ENCODE measurements around the gene EIF2B2. TPM values are rescaled to one million over a fixed set of nuclear protein-coding genes. Genes with fewer than 3 reads are reported as not detected.
"Not testable (repeated sequence)": the region's sequence is repeated elsewhere in the genome, so short reads cannot be mapped to it uniquely, and the experiment has no call there.

The EIF2B2 gene
- polyA plus RNA-seq, 3 donors = 69.8 to 74.4 (median 73.9) TPM

DNA sequence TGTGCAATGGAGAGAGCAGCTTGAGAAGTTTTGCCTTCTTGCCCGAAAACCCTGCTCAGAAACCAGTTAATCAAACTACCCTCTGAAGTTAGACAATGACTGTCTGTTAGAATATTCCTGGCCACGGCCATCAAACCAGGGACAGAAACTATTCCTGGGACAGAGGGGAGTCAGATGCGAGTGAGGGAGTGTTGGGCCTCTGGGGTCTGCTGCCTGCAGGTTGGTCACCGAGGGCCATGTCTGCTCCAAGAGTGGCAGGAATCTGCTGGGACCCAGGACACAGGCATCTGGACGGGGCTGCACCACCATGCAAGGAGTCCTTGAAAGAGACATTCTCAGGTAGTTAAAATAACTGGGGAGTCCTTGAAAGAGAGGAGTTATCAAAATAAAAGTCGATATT lies 16.9 kb upstream of the EIF2B2 start:
- DNase-seq (ENCODE audit: low read depth in 3 of 3, low spot score in 2 of 3) = no peak

DNA sequence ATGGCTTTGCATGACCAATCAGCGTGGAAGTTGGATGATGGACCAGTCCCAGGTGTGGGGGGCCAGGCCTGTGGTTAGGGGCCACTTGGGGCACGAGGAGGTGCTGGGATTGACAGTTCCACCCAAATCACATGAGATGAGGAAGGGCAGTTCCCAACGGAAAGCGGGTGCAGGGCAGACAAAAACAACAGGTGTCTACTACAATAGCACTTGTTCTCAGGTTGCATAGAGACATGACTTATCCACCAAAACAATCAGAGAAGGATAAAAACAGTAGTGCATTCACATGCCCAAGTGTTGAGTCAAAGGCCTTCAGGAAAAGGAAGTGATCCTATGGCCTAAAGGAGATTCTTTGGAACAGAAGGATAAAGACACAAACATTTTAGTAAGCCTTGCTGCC lies 14.6 kb upstream of the EIF2B2 start:
- no peak for DNase-seq (ENCODE audit: low read depth in 3 of 3, low spot score in 2 of 3)

GRCh38 chr14:74988993-74989392 lies 13.7 kb upstream of the EIF2B2 start:
- DNase-seq (ENCODE audit: low read depth in 3 of 3, low spot score in 2 of 3) = no peak

DNA sequence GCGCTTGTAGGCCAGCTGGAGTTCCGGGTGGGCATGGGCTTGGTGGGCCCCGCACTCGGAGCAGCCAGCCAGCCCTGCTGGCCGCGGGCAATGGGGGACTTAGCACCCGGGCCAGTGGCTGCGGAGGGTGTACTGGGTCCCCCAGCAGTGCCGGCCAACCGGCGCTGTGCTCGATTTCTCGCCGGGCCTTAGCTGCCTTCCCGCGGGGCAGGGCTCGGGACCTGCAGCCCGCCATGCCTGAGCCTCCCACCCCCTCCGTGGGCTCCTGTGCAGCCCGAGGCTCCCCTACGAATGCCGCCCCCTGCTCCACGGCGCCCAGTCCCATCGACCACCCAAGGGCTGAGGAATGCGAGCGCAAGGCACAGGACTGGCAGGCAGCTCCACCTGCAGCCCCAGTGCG lies 8.5 kb upstream of the EIF2B2 start:
- not testable (repeated sequence) for DNase-seq (ENCODE audit: low read depth in 3 of 3, low spot score in 2 of 3)

- DNase-seq (ENCODE audit: low read depth in 3 of 3, low spot score in 2 of 3) = not testable (repeated sequence)
Measured at GRCh38 chr14:74995781-74996180, 6.9 kb upstream of the EIF2B2 start.

DNA sequence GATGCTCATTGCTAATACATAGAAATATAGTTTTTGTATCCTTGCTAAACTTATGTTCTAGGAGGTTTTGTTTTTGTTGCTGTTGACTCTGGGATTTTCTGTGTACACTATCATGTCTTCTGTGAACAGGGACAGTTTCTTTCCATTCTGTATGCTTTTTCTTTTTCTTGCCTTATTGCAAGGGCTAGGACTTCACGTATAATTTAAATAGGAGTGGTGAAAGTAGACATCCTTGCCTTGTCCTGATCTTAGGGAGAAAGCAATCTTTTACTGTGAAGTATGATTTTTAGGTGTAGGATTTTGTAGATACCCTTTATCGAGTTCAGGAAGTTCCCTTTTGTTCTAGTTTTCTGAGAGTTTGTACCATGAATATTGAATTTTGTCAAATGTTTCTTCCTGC lies 1.5 kb upstream of the EIF2B2 start:
- no peak for DNase-seq (ENCODE audit: low read depth in 3 of 3, low spot score in 2 of 3)

- DNase-seq (ENCODE audit: low read depth in 3 of 3, low spot score in 2 of 3) = no peak
Measured at GRCh38 chr14:75001899-75002298, 822 bp upstream of the EIF2B2 start.

DNA sequence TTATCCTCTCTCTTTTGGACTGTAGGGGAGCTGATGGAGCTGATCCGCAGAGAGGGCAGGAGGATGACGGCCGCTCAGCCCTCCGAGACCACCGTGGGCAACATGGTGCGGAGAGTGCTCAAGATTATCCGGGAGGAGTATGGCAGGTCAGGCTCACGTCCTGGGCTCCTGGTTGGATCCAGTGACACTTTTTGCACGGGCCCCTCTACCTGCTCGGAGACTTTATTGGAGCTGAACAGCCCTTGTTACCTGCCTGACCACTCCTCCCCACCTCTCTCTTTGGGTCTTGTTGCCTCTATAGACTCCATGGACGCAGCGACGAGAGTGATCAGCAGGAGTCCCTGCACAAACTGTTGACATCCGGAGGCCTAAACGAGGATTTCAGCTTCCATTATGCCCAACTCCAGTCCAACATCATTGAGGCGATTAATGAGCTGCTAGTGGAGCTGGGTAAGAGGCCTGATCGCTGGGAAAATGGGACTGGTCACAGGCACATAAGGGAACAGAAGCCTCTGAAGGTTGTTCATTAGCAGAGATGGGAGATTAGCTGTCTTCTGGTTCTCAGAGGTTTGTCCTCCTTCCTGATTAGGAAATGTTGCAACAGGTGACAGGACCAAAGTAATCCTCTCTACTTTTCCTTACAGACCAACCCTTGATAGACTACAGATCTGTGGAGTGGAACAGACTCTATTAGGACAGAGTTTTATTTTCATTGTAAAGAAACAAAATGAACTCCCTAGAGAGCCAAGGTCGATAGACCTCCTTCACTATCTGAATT lies 718 bp downstream of the EIF2B2 start:
- no peak for DNase-seq (ENCODE audit: low read depth in 3 of 3, low spot score in 2 of 3)

- DNase-seq (ENCODE audit: low read depth in 3 of 3, low spot score in 2 of 3) = no peak
Measured at GRCh38 chr14:75005357-75005756, 2.6 kb downstream of the EIF2B2 start.

- no peak for DNase-seq (ENCODE audit: low read depth in 3 of 3, low spot score in 2 of 3)
Measured at GRCh38 chr14:75009176-75009575, 6.5 kb downstream of the EIF2B2 start.

GRCh38 chr14:75010472-75011093 lies 7.9 kb downstream of the EIF2B2 start:
- no peak for DNase-seq (ENCODE audit: low read depth in 3 of 3, low spot score in 2 of 3)

- no peak for DNase-seq (ENCODE audit: low read depth in 3 of 3, low spot score in 2 of 3)
Measured at GRCh38 chr14:75011356-75011994, 8.8 kb downstream of the EIF2B2 start.

DNA sequence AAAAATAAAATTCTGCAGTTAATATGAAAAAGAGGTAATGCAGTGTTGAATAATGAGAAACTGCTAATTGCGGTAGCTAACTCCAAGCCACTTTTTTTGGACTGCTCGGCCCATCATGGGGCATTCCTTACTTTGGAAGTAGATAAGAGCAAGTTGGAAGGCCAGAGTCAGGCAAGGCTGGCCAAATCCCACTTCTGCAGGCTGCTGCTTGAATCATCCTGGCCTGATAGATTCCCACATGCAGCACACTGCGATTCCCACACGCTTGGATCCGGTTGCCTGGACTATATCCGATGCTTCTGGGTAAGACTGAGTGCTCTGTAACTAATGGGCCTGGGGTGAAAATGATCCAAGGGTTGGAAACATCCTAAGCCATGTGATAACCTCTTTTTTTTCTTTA lies 10.6 kb downstream of the EIF2B2 start:
- DNase-seq (ENCODE audit: low read depth in 3 of 3, low spot score in 2 of 3) = no peak

DNA sequence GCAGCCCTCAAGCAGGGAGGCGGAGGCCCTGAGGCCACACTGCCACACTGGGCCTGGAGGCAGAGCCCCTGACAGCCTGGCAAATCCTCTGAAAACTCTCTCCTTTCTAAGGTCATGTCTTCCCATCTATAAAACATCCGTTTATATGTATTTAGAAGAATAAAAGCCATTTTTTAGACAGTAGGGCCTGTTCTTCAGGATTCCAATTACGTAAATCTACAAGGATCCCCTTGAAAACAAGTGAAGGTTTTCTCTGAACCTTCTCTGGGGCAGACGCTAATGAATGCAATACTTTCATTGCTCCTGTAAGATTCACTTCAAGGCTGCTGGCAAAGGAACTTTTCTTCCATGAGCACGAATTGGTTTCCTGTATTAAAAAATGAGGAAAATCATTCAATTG lies 12.8 kb downstream of the EIF2B2 start:
- DNase-seq (ENCODE audit: low read depth in 3 of 3, low spot score in 2 of 3) = no peak

- DNase-seq (ENCODE audit: low read depth in 3 of 3, low spot score in 2 of 3) = no peak
Measured at GRCh38 chr14:75016815-75017214, 14.1 kb downstream of the EIF2B2 start.

GRCh38 chr14:75018694-75019093 lies 16.0 kb downstream of the EIF2B2 start:
- peak in 2 of 3 donors; percentile 29 to 39 for DNase-seq (ENCODE audit: low read depth in 3 of 3, low spot score in 2 of 3)

DNA sequence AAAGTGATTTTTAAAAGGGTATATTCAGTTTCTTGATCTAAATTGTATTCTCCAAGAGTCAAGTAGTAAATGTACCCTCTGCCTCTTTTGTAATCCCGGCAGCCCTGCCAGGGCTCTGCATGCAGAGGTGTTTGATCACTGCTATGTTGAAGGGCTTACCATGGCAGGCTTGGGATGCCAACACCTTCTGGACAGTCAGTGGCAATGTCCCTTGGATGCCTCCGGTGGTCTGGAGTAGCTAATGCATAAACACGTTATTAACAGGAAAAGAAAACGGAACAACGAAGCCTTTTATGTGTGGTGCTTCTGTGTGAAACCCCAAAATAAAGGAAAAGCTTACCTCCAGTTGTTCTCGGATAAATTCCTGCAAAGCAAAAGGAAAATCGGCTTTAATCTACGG lies 19.9 kb downstream of the EIF2B2 start:
- no peak for DNase-seq (ENCODE audit: low read depth in 3 of 3, low spot score in 2 of 3)

DNA sequence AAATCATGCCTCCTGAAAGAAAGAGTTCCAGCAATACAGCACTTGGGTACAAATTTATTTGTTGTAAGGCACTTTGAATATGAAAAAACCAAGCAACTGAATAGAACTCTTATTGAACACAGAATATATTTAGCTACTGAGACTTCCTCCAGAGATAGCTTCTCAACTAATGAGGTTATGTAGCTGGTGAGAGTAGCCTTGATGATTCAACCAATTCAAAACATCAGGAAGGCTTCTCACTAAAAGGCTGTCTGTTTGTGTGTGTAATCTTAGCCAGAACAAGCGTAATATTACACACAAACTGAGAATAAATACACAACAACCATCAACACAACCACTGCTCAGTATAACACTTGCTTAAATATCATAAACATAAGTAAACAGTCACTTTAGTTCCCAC lies 20.4 kb downstream of the EIF2B2 start:
- DNase-seq (ENCODE audit: low read depth in 3 of 3, low spot score in 2 of 3) = no peak

- DNase-seq (ENCODE audit: low read depth in 3 of 3, low spot score in 2 of 3) = no peak
Measured at GRCh38 chr14:75025082-75025481, 22.4 kb downstream of the EIF2B2 start.

DNA sequence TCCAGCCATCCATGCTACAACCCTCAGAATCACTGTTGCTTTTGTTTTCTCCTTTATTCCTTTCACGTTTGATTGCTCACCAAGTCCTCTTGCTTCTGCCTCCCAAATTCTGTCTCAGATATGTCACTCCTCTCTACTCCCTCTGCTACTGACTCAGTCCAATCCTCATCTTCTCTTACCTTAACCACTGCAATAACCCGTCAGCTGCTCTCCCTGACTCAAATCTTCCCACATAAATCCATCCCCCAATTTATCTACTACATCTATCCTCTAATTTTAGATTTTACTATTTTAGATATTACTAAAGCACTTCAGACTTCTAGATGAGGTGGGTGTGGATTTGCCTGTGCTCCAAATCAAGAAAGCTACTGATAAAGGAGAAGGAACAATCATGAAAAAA lies 23.2 kb downstream of the EIF2B2 start:
- no peak for DNase-seq (ENCODE audit: low read depth in 3 of 3, low spot score in 2 of 3)

DNA sequence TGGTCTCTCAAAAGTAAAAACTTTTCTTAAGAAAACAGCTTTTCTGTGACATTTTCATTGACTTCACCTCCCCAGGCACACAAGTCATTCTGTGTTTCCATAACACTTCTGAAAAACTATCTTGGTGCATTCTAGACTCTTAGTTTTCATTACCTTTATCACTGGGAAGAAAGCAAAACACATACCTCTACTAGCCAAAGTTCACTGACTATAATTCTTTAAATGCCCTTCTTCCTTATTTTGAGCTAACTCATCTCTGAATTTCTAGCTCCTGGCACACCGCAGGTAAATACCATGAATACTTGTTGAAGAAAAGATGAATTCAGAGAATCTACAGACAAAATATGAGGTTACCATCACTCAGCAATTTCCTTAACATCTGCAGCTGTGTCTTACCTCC lies 27.4 kb downstream of the EIF2B2 start:
- no peak for DNase-seq (ENCODE audit: low read depth in 3 of 3, low spot score in 2 of 3)

- DNase-seq (ENCODE audit: low read depth in 3 of 3, low spot score in 2 of 3) = no peak
Measured at GRCh38 chr14:75032939-75033338, 30.2 kb downstream of the EIF2B2 start.
